ENCODE data around the gene ZNF783. TPM values are rescaled to one million over a fixed set of nuclear protein-coding genes. Genes with fewer than 3 reads are reported as not detected.
"Not testable (repeated sequence)": the region's sequence is repeated elsewhere in the genome, so short reads cannot be mapped to it uniquely, and the experiment has no call there.

ZNF783 gene
- total RNA-seq = 10 to 100 TPM; 14.4 to 16.2 TPM

GRCh38 chr7:149261829-149262617 lies at the start of gene ZNF783:
ZNF783 (plus strand) TSS chr7:149262196; CDS start chr7:149262334, 138 bp downstream.
- H3K4me3 Mint-ChIP-seq = peak within 1 kb of the TSS; percentile 80
- no peaks in the 10 kb centered on the region for H3K9me3 Mint-ChIP-seq
- H3K4me1 Mint-ChIP-seq = peaks cover 21% of the 10 kb centered on the region
- peak; percentile 88 for DNase-seq
- H3K27ac Mint-ChIP-seq = peak within 1 kb of the TSS; percentile 91
- peaks cover 10% of the 10 kb centered on the region for H3K36me3 Mint-ChIP-seq
- H3K27me3 Mint-ChIP-seq = no peaks in the 10 kb centered on the region

DNA sequence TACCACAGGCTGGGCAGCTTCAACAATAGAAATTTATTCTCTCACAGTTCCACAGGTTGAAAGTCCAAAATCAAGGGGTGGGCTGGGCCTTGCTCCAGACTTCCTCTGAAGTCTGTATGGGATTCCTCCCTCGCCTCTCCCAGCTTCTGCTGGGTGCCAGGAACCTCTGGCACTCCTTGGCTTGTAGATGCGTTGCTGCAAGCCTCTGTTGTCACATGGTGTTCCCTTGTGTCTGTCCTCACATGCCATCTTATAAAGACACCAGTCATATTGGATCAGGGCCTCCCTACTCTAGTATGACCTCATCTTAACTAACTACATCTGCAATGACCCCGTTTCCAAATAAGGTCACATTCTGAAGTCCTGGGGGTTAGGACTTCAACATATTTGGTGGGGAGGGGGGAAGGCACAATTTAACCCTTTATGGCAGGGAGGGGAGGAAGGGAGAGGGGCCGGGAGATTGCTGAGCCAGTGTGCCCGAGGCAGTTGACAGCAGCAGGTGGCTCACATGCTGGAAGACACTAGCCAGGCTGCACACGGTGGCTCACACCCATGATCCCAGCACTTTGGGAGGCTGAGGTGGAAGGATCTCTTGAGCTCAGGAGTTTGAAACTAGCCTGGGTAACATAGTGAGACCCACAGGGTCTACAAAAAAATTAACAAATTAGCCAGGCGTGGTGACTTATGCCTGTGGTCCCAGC lies 47.8 kb upstream of the ZNF783 start:
- Mint-ChIP-seq H3K27ac (no peak overlapping the region), H3K9me3 (no peaks in the 10 kb centered on the region), H3K4me3 (no peak overlapping the region), H3K4me1 (peaks cover 4% of the 10 kb centered on the region), H3K36me3 (peaks cover 29% of the 10 kb centered on the region), H3K27me3 (no peaks in the 10 kb centered on the region)
- no peak for DNase-seq

- H3K9me3 Mint-ChIP-seq = no peaks in the 10 kb centered on the region
- no peak overlapping the region for H3K4me3 Mint-ChIP-seq
- DNase-seq = no peak
- no peaks in the 10 kb centered on the region for H3K27me3 Mint-ChIP-seq
- no peaks in the 10 kb centered on the region for H3K4me1 Mint-ChIP-seq
- peaks cover 30% of the 10 kb centered on the region for H3K36me3 Mint-ChIP-seq
- H3K27ac Mint-ChIP-seq = no peak overlapping the region
Measured at GRCh38 chr7:149216402-149216801, 45.6 kb upstream of the ZNF783 start.

- no peak for DNase-seq
- Mint-ChIP-seq H3K36me3 (peaks cover 38% of the 10 kb centered on the region), H3K4me3 (no peak overlapping the region), H3K4me1 (no peaks in the 10 kb centered on the region), H3K9me3 (no peaks in the 10 kb centered on the region), H3K27ac (no peak overlapping the region), H3K27me3 (no peaks in the 10 kb centered on the region)
Measured at GRCh38 chr7:149217570-149217969, 44.4 kb upstream of the ZNF783 start.

DNA sequence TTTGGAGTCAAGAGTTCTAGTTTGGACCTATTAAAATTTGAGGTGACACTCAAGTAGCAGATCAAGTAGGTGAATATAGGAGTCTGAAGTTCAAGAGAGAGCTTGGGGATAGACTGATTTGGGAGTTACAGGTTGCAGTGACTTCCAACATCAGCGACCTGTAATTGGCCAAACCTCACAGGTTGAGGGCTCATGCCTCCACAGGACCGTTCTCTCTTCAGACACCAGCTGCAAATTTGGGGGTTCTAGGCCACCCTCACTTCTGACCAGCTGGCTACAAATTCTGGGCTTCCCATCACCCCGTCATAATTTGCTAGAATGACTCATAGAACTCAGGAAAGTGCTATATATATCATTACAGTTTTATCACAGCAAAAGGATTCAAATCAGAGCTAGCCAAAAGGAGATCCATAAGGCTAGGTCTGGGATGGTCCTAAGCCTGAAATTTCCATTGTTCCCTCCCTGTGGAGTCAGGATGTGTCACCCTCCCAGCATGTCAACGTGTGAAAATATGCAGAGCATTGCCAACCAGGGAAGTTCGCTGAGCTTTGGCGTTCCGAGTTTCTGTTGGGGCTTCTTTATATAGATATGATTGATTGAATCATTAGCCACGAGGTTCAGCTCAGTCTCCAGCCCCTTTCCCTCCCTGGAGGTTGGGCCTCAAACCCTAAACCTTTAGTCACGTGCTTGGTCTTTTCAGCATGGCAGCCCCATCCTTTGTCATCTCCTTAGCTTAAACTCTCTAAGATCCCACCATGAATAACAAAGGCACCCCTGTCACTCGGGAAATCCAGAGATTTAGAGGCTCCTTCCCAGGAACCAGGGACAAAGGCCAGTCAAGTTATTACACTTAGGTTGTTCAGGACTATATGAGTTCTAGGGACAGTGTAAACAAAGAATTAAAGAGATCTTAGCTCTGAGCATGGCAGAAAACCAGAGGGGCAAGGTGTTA lies 43.3 kb upstream of the ZNF783 start:
- no peaks in the 10 kb centered on the region for H3K9me3 Mint-ChIP-seq
- H3K27ac Mint-ChIP-seq = no peak overlapping the region
- H3K4me3 Mint-ChIP-seq = no peak overlapping the region
- H3K27me3 Mint-ChIP-seq = no peaks in the 10 kb centered on the region
- no peak for DNase-seq
- H3K4me1 Mint-ChIP-seq = no peaks in the 10 kb centered on the region
- H3K36me3 Mint-ChIP-seq = peaks cover 39% of the 10 kb centered on the region

GRCh38 chr7:149220534-149220933 lies 41.5 kb upstream of the ZNF783 start:
- DNase-seq = no peak
- no peaks in the 10 kb centered on the region for H3K4me1 Mint-ChIP-seq
- H3K27me3 Mint-ChIP-seq = no peaks in the 10 kb centered on the region
- no peak overlapping the region for H3K4me3 Mint-ChIP-seq
- H3K27ac Mint-ChIP-seq = no peak overlapping the region
- no peaks in the 10 kb centered on the region for H3K9me3 Mint-ChIP-seq
- H3K36me3 Mint-ChIP-seq = peaks cover 40% of the 10 kb centered on the region

DNA sequence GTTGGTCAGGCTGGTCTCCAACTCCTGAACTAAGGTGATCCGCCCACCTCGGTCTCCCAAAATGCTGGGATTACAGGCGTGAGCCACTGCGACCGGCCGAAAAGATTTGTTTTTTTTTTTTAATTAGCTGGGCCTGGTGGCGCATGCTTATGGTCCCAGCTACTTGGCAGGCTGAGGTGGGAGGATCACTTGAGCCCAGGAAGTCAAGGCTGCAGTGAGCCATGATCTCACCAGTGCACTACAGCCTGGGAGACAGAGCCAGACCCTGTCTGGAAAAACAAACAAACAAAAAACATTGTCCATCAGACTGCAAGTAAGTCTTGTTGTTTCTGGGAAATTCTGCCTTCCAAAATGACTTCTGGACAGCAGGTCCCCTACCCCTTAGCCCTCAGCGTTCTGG lies 38.8 kb upstream of the ZNF783 start:
- Mint-ChIP-seq H3K27ac (no peak overlapping the region), H3K9me3 (no peaks in the 10 kb centered on the region), H3K27me3 (no peaks in the 10 kb centered on the region), H3K4me1 (no peaks in the 10 kb centered on the region), H3K36me3 (peaks cover 37% of the 10 kb centered on the region), H3K4me3 (no peak overlapping the region)
- no peak for DNase-seq

DNA sequence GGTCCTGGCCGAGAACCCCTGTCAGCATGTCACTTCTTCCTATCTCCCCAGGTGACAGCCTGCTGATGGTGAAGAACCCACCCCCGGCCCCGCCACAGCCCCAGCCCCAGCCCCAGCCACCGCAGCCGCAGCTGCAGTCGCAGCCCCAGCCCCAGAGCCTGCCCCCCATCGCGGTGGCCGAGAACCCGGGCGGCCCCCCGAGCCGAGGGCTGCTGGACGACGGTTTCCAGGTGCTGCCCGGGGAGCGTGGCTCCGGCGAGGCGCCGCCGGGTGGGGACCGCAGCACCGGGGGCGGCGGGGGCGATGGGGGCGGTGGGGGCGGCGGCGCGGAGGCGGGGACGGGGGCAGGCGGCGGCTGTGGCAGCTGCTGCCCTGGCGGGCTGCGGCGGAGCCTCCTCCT lies 38.2 kb upstream of the ZNF783 start:
- H3K4me3 Mint-ChIP-seq = no peak overlapping the region
- H3K9me3 Mint-ChIP-seq = no peaks in the 10 kb centered on the region
- peaks cover 36% of the 10 kb centered on the region for H3K36me3 Mint-ChIP-seq
- no peak overlapping the region for H3K27ac Mint-ChIP-seq
- no peak for DNase-seq
- H3K4me1 Mint-ChIP-seq = no peaks in the 10 kb centered on the region
- H3K27me3 Mint-ChIP-seq = no peaks in the 10 kb centered on the region

GRCh38 chr7:149224352-149224751 lies 37.6 kb upstream of the ZNF783 start:
- Mint-ChIP-seq H3K36me3 (peaks cover 32% of the 10 kb centered on the region), H3K4me1 (no peaks in the 10 kb centered on the region), H3K9me3 (no peaks in the 10 kb centered on the region), H3K4me3 (no peak overlapping the region), H3K27ac (no peak overlapping the region), H3K27me3 (no peaks in the 10 kb centered on the region)
- DNase-seq = no peak

DNA sequence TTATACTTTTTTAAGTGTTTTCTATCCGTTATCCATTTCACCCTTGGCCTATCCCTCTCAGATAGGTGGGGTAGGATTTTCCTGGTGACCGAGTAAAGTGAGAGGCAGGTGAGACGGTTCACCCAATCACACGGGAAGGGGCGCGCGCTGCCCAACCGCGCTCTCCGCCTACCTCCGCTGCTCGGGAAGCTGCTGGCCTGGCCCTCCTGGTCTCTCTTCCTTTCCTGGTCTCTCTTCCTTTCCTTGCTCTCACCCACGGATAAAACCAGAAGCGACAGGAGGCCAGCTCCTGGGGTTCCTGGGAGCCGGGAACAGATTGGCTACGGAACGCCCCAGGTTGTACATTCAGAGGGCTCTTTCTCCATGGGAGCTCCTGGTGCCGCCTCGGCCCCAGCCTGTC lies 36.9 kb upstream of the ZNF783 start:
- Mint-ChIP-seq H3K27me3 (peaks cover 4% of the 10 kb centered on the region), H3K9me3 (no peaks in the 10 kb centered on the region), H3K36me3 (peaks cover 29% of the 10 kb centered on the region), H3K4me3 (no peak overlapping the region), H3K27ac (peak overlapping the region; percentile 34), H3K4me1 (no peaks in the 10 kb centered on the region)
- DNase-seq = no peak

DNA sequence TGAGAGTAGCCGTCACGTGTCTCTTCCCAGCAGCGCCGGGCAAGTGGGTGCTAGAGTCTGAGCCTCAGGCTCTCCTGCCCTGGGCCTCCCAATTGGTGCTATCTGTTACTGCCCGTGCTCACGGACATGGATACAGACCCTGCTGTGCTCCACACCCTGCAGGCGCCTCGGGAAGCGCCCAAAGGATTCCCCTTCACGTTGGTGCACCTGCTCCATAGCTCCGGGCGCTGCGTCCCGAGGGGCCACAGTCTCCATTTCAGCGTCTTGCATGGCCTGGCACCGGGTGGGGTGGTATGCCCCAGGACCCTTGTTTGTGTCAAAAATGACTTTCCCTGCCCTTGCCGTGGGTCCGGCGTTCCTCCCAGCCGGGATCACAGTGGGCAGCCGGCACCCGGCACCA lies 36.3 kb upstream of the ZNF783 start:
- no peak overlapping the region for H3K27ac Mint-ChIP-seq
- DNase-seq = no peak
- no peaks in the 10 kb centered on the region for H3K9me3 Mint-ChIP-seq
- no peak overlapping the region for H3K4me3 Mint-ChIP-seq
- H3K36me3 Mint-ChIP-seq = peaks cover 29% of the 10 kb centered on the region
- H3K27me3 Mint-ChIP-seq = peaks cover 4% of the 10 kb centered on the region
- H3K4me1 Mint-ChIP-seq = no peaks in the 10 kb centered on the region

DNA sequence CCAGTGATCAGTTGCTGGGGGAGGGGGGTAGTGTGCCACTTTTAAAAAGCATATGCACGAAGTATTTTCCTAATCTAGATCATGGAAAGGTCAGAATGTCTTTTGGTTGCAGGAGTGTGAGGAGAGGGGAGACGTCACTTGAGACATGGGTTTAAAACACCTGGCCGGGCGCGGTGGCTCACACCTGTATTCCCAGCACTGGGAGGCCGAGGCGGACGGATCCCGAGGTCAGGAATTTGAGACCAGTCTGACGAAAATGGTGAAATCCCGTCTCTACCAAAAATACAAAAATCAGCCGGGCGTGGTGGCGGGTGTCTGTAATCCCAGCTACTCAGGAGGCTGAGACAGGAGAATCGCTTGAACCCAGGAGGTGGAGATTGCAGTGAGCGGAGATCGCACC lies 35.6 kb upstream of the ZNF783 start:
- H3K4me3 Mint-ChIP-seq, H3K27ac Mint-ChIP-seq, DNase-seq, H3K4me1 Mint-ChIP-seq, H3K27me3 Mint-ChIP-seq, H3K9me3 Mint-ChIP-seq: not testable (repeated sequence)
- H3K36me3 Mint-ChIP-seq = peaks cover 27% of the 10 kb centered on the region

GRCh38 chr7:149226840-149227494 lies 35.0 kb upstream of the ZNF783 start:
- Mint-ChIP-seq H3K4me3 (no peak overlapping the region), H3K27me3 (peaks cover 4% of the 10 kb centered on the region), H3K27ac (no peak overlapping the region), H3K9me3 (no peaks in the 10 kb centered on the region), H3K36me3 (peaks cover 22% of the 10 kb centered on the region), H3K4me1 (no peaks in the 10 kb centered on the region)
- no peak for DNase-seq

DNA sequence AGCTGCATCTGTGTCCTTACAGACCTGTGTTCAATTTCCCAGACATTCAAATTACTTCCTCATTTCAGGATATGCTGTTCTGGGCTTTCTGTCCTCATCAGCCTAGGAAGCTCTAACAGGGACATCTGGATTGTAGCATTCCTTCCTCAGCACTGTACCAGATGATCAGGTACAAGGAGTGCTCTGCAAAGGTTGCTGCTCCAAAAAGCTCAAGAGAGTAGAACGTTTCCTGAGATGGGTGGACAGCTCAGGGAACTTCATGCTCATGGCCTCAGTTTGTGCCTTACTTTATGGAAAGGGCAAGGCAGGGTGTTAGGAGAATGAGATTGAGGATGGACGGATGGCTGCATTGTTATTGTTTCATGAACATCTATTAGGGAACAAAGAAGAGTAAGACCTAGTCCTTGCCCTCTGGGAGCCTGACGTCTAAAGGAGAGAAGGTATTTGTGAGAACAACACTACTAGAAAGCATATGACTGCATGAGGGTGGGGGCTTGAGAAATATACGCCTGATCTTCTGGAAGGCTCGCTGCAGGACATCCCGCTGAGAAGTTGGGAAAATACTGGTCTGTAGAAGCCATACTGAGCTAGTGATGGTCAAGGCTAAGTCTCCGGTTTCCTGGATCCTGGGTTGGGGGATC lies 33.0 kb upstream of the ZNF783 start:
- H3K27ac Mint-ChIP-seq = no peak overlapping the region
- H3K4me1 Mint-ChIP-seq = no peaks in the 10 kb centered on the region
- no peak overlapping the region for H3K4me3 Mint-ChIP-seq
- no peaks in the 10 kb centered on the region for H3K9me3 Mint-ChIP-seq
- peaks cover 11% of the 10 kb centered on the region for H3K36me3 Mint-ChIP-seq
- DNase-seq = no peak
- peaks cover 17% of the 10 kb centered on the region for H3K27me3 Mint-ChIP-seq
